DOHH2 (cell line): ENCODE data around the gene ANXA4.

Experiments
- CTCF ChIP-seq: fragments of 200-600 bp; sonication (generic); IDR thresholded peaks from one replicate; pipeline ENCODE4 v1.5.1; 2014; ENCODE audit warnings: antibody characterized with exemption, mild to moderate bottlenecking, low read depth, low read length; ENCODE audit not compliant: poor library complexity, severe bottlenecking
- EZH2phosphoT487 ChIP-seq: fragments of 200-600 bp; sonication (generic); IDR thresholded peaks from 2 replicates; pipeline ENCODE4 v1.6.1; 2017; ENCODE audit warnings: borderline replicate concordance, mild to moderate bottlenecking, antibody characterized with exemption, low read length, moderate library complexity, mixed read lengths

- TF ChIP-seq CTCF (no peak), EZH2phosphoT487 (no peak)
These were observed 105.3 kb downstream of the ANXA4 start for GRCh38 chr2:69847068-69847828.
